SK-N-MC (cell line): Measurements from ENCODE around the gene ERGIC3.
"Not testable (repeated sequence)": the region's sequence is repeated elsewhere in the genome, so short reads cannot be mapped to it uniquely, and the experiment has no call there.

ENCODE experiments used
- EZH2 ChIP-seq: fragments of 200-600 bp; sonication (generic); IDR thresholded peaks from one replicate; pipeline ENCODE4 v1.6.1; 2017; ENCODE audit warnings: antibody characterized with exemption
- FOXP2 ChIP-seq: optimal IDR thresholded peaks from 2 replicates; pipeline ENCODE3; 2011; ENCODE audit warnings: mild to moderate bottlenecking, moderate library complexity; ENCODE audit not compliant: insufficient read depth; ENCODE audit errors: extremely low read length, control extremely low read depth
- POLR2AphosphoS5 ChIP-seq: IDR thresholded peaks from 2 replicates; pipeline ENCODE4 v1.6.1; 2012; ENCODE audit warnings: mild to moderate bottlenecking, low read depth, low read length, borderline replicate concordance

DNA sequence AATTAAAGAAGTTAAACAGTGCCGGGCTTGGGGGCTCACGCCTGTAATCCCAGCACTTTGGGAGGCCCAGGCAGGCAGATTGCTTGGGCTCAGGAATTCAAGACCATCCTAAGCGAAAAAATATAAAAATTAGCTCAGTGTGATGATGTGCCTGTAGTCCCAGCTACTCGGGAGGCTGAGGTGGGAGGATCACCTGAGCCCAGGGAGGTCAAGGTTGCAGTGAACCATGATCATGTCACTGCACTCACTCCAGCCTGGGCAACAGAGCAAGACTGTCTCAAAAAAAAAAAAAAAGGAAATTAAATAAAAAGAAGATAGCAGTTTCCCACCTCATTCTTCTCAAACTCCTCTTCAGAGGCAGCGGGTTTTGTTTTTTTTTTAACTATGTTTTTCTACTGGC lies 24.1 kb upstream of the ERGIC3 start:
- TF ChIP-seq EZH2, POLR2AphosphoS5, FOXP2: not testable (repeated sequence)
